Measurements from ENCODE around the gene SH2D3A.
A peak's percentile ranks its signal among the peaks of the same experiment; 100 is the strongest.

Gene SH2D3A

DNA sequence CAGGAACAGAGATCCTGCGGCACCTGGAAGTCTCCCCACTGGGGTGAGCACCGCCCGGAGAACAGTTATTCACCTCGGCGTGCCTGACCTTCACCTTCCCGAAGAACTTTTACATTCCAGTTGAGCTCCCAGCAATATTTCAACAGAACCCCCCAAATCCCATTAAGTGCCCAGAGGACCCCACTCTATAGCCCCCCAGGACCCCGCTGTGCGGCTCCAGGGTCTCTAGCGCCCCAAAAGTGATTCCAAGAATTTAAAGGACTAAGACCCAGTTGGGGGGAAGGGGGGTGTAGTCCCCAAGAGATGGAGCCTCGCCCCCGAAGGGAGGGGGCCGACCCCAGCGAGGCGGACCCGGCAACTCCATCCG lies 30.3 kb downstream of the SH2D3A start:
- no peak for FAIRE-seq

- FAIRE-seq: peak; percentile 18
Observed at GRCh38 chr19:6736169-6736916, 30.9 kb downstream of the SH2D3A start.

GRCh38 chr19:6735181-6735911 lies 31.9 kb downstream of the SH2D3A start:
- no peak for FAIRE-seq

GRCh38 chr19:6734096-6734696 lies 33.0 kb downstream of the SH2D3A start:
- FAIRE-seq: no peak

DNA sequence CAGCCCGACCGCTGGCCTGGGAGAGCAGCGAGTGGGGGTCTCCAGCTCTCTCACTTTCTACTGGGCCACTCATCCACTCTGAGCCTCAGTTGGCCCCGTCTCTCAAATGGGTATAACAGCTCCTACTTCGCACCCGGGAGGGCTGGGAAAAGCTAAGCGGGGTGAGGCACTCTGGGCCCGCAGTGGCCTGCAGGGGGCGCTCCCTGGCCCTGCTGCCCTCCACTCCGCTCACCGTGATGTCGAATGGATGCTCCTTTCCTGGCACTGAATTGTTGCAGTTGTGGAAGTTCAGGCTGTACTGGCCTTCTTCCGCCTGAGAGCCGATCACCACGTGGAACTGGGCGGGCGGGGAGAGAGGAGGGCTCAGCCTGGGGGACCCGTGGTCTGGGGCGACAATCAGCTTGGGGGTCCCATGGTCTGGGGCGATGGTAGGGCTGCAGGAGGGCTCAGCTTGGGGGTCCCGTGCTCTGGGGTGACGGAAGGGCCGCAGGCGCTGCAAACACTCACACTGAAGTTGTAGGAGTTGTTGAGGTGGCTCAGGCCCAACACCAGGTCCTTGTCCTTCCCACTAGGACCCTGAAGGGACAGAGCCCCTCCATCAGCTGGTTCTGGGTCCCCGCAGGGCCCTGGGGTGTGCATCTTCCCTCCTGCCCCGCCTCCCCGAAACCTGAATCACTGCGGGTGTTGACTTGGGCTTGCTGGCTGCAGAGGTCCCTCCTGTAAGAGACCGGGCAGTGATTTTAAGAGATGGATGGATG lies 33.7 kb downstream of the SH2D3A start:
- no peak for FAIRE-seq

DNA sequence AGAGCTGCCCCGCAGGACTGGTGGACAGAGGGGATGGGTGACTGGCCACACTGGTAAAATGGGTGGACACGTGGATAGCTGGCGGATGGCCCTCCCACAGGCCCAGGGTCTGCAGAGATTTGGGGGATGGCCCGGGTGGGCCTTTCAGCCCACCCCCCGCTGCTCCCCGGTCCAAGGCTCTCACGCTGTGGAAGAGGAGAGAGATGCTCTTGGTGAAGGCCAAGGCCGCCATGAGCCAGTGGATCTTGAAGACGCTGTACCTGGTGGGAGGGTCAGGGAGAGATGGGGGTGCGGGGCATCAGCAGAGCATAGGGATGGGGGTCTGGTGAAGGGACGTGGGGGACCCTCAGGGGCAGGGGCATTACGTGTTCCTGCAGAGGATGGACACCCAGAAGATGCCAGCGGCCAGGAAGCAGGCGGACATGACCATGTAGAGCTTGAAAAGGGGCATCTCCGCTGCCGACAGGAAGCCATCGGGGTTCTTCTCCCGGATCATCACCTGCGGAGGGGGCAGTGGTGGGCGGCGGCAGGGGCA lies 34.4 kb downstream of the SH2D3A start:
- no peak for FAIRE-seq

DNA sequence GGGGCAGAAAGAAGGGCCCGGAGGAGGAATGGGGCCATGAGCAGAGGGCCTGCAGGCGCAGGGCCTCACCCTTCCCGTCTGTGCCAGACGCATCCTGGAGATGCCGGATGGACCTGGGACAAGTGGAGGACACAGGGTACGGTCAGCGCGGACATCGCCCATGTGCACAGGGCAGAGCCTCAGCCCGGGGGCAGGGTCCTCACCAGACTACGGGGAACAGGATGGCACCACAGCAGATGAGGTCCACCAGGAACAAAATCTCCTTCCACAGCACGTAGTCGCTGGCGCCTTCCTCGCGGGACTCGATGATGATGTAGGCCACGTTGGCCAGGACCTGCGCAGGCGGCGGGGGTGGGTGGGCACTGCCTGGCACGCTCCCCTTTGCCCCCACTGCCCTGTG lies 35.4 kb downstream of the SH2D3A start:
- no peak for FAIRE-seq

DNA sequence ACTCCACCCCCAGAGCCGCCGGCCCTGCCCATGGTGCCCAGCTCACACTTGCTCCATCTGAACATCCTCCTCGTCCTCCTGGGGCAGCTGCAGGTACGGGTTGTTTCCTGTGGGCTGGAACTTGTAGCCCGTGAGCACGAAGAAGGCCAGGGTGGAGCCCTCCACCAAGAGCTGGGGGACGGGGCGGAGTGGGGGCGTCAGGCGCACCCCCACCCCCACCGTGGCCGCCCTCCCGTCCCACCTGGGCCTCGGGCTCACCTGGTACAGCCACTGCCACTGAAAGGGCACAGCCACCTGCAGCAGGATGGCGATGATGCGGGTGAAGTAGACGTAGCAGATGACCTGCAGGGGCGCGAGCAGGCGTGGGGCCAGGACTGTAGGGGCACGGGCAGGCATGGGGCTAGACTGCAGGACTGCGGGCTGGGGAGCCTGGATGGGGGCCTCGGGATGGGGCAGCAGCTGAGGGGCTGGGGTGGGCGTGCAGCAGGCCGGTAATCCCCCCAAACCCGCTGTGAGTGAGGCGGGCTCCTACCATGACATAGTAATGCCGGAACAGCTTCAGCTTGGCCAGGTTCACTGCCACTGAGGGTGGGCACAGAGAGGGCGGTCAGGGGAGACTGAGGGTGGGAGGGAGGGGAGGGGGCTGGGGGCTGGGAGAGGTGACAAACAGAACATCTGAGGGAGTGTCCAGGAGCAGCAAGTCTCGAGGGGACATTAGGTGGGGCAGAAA lies 36.1 kb downstream of the SH2D3A start:
- no peak for FAIRE-seq

GRCh38 chr19:6730153-6730804 lies 37.0 kb downstream of the SH2D3A start:
- FAIRE-seq: no peak

DNA sequence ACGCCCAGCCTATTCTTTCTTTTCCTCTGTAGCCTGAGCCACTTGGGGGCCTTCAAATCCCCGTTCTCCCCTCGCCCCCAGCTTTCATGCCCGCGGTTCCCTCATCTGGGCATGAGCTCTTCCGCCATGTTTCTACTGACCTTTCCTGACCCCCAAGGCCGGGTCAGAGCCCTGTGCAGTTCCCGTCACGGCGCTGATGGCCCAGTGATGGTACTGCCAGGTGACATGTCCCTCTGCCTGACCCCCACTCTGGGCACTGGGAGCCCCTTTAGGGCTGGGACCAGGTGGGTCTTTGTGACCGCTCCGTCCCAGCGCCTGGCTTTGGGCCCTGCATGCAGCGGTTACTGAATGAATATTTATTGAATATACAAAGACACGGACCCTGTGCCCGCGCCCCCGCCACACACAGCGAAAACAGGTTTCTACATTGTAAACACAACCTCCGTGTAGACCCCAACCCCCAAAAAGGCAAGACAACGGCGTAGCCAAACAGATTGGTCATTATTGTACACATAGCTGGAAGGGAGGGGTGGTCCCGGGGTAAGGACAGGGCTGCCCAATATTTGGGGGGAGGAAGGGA lies 37.6 kb downstream of the SH2D3A start:
- FAIRE-seq: no peak

DNA sequence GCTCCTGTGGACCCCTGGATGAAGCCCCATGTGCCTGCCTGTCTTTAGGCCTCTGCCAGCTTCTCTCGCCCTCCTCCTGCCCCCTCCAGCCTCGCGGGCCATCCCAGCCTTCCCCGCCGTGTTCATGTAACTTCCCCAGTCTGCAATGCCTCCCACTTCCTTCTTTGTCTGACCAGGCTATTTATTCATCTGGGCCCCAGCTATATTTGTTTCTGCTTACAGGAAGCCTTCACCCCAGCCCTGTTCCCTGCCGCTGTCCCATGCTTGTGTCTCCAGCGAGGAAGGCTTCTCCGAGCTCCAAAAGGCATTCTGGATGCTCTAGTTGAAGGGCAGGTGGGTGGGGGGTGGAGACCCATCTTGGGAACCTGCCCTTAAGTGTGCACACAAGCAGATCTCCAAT lies 38.9 kb downstream of the SH2D3A start:
- FAIRE-seq: no peak

DNA sequence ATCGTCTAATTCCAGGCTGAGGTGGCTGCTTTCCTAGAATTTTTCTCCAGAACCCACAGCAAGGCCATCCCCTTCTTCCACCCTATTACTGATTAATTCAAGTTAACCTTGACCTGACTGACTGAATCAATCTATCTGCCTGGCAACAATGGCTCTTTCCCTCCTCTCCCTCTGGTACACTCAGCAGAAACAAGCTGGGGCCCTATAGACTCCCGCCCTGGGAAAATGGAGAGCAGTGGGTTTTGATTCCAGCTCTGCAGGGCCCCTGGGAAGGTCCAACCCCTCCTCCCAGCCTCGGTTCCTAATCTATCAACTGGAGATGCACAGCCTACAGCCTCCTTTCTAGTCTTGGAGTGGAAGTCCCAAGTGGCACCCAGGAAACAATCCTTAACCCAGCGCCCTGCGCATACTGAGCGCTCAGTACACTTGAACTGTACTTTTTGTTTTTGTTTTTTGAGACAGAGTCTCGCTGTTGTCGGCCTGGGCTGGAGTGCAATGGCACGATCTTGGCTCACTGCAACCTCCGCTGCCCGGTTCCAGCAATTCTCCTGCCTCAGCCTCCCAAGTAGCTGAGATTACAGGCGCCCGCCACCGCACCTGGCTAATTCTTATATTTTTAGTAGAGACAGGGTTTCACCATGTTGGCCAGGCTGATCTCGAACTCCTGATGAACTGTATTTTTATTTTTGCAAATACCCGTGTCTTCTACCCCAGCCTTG lies 41.6 kb downstream of the SH2D3A start:
- FAIRE-seq: no peak

- no peak for FAIRE-seq
Observed at GRCh38 chr19:6724631-6725492, 42.4 kb downstream of the SH2D3A start.

DNA sequence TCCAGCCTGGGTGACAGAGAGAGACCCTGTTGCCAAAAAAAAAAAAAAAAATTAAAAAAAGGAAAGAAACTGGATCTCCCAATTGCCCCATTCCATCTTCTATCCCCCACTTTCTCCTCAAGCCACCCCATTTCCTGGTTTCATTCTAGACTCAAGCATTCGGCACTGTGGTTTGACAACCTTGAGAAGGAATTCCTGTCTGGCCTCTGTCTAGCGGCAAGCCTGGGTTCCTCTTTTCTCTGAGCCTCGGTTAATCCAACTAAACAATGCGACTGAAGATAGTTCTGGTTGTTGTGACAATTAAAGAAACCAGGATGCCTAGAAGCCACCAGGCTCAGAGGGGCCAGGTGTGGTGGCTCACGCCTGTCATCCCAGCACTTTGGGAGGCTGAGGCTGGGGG lies 43.5 kb downstream of the SH2D3A start:
- FAIRE-seq: no peak

GRCh38 chr19:6723108-6723618 lies 44.1 kb downstream of the SH2D3A start:
- FAIRE-seq: no peak

DNA sequence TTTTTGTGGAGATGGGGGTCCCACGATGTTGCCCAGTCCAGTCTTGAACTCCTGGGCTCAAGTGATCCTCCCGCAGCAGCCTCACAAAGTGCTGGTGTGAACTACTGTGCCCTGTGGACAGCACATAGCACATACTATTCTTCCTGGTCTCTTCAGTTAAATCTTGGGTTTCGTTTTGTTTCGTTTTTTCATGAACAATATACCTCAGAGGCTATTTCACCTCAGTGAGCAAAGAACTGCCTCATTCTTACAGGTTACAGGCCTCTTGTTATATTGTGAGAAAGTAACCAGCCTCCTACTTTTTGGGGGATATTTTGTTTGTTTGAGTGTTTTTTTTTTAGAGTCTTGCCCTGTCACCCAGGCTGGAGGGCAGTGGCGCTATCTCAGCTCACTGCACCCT lies 45.5 kb downstream of the SH2D3A start:
- FAIRE-seq: no peak

- no peak for FAIRE-seq
Observed at GRCh38 chr19:6721138-6721474, 46.1 kb downstream of the SH2D3A start.

GRCh38 chr19:6720369-6721137 lies 46.7 kb downstream of the SH2D3A start, which contains the start of gene C3:
C3 (minus strand) TSS chr19:6720650; CDS start chr19:6720589, 61 bp downstream.
- FAIRE-seq: no peak

DNA sequence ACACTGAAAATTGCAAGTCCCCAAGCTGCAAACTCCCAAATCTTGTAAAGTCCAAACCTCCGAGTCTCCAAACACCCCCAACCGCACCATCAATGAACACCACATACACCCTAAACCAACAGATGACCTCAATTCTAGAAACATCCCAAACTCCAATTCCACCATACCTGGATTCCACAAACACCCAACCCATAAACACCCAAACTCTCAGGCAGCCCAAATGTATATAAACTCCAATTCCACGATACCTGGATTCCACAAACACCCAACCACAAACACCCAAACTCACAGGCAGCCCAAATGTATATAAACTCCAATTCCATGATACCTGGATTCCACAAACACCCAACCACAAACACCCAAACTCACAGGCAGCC lies 47.3 kb downstream of the SH2D3A start:
- no peak for FAIRE-seq

Measured in endometrium (tissue), 2 donors.